GM08714 (cell line): ENCODE measurements around the gene HDHD3.
"Not testable (repeated sequence)": the region's sequence is repeated elsewhere in the genome, so short reads cannot be mapped to it uniquely, and the experiment has no call there.

Experiments
- H3K4me3 ChIP-seq: fragments of 200-500 bp; sonication (Bioruptor generic); 2 replicates; pipeline ENCODE4 v1.5.1; 2014; ENCODE audit warnings: mild to moderate bottlenecking, low read length, inconsistent platforms
- ZNF274 ChIP-seq: IDR thresholded peaks from 2 replicates; pipeline ENCODE4 v1.6.1; 2012; ENCODE audit warnings: mild to moderate bottlenecking, low read depth, low read length

HDHD3 gene

DNA sequence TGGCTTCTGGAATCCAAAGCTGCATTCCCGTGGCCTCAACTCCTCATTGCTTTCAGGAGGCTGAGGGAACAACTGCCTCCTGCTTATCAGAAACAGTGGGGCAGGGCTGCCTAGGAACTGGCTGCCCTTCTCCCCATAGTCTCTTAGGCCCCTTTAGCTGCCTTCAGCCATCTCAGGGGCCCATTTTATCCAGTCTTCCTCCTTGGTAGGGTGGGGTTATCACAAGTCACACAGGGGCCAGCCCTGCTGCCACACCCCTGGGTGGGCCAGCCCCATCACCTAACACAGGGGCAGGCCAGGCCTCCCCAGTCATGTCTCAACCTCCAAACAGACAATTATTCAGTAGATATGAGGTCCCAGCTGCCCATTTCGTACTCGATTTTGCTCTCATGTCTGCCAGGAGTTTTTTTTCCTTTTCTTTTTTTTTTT, 20.4 kb upstream of the HDHD3 start:
- TF ChIP-seq ZNF274 = no peak
- no peak overlapping the region for H3K4me3 ChIP-seq

DNA sequence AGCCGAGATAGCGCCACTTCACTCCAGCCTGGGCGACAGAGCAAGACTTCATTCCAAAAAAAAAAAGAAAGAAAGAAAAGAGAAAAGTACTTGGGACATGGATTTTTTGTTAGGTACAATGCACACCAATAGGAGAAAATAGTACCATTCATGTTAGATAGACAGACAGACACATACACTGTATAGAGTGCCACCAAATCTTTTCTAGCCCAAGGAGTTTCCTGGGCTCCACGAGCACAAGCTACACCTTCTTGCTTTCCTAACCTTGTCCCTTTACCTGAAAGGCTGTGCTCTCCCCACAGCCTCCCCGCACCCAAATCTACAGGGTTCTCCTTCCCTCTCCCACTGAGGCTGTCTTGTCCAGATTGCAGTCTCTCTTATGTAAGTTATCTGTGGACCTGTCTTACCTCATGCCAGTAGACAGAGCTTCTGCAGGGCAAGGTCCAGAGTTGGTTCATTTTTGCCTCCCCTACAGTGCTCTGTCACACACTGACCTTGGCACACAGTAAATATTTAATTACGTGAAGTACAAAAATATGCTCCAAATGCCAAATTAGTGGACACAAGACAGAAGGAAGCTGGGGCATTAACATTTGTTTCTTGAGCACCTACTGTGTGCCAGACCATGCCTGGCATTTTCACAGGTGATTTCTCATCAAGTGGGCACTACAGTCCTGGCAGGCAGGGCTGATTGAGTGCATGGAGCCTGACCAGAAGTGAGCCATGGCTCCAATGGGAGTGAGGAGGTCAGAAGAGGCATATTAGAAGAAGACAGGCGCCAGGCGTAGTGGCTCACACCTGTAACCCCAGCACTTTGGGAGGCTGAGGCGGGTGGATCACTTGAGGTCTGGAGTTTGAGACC, 18.4 kb upstream of the HDHD3 start:
- no peak for TF ChIP-seq ZNF274
- no peak overlapping the region for H3K4me3 ChIP-seq

DNA sequence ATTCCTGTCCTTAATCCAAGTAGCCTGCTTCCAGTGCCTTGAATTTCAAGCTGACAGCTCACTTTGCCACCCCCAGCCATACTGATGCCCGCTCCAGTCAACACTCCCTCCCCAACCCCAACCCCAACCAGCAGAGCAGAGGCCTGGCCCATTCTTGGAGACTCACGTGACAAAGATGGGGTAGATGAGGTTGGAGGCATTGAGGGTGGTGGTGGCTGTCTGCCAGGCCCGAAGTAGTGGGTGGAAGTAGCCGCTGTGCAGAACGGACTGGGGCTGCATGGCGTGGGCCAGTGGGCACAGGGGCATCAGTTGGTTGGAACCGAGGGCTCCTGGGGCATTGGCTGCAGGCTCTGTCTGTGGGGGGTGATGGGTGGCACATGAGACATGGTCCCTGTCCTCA, 16.5 kb upstream of the HDHD3 start:
- H3K4me3 ChIP-seq = no peak overlapping the region
- no peak for TF ChIP-seq ZNF274

DNA sequence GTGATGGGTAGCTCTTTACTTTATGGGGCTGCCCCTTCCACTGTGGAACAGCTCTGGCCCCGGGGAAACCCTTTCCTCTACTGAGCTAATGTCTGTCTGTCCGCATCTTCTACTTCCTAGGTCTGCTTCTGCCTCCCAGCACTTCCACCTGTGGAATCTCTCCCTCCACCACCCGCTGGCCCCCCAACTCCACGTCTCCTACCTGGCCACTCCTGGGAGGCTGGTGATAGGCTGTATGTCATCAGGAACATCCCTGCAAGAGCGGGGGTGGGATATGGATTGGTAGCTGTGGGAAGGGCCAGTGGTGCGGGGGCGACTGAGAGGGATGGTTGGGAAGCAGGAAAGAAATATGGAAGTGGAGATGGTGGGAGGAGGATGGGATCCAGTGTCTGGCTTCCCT, 15.1 kb upstream of the HDHD3 start:
- H3K4me3 ChIP-seq = no peak overlapping the region
- TF ChIP-seq ZNF274 = no peak

DNA sequence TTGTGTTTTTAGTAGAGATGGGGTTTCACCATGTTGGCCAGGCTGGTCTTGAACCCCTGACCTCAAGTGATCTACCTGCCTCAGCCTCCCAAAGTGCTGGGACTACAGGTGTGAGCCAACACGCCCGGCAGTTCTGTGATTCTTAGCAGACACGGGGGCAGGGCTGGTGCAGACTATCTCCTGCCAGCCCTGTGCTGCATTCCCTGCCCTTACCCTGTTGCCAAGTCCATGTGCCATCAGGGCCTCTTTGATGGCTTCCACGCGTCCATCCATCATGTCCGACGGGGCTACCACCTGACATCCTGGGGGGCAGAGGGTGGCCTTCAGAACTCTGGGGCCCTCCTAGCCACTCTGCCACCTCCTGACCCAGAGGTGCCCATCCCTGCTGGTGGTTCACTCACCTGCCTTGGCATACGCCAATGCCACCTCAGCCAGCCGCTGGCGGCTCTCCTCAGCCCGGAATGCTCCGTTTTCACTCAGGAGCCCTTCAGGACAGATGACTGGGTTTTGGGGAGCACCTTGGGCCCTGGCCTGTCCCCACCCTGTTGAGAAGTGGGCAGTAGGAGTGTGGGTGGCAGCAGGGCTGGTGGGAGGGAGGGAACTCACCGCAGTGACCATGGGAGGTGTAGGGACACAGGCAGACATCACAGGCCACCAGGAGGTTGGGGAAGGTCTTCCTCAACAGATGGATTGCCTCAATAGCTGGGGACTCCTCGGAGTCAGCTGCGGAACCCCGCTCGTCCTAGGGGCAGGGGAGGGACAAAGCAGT, 13.6 kb upstream of the HDHD3 start:
- no peak for TF ChIP-seq ZNF274
- no peak overlapping the region for H3K4me3 ChIP-seq

DNA sequence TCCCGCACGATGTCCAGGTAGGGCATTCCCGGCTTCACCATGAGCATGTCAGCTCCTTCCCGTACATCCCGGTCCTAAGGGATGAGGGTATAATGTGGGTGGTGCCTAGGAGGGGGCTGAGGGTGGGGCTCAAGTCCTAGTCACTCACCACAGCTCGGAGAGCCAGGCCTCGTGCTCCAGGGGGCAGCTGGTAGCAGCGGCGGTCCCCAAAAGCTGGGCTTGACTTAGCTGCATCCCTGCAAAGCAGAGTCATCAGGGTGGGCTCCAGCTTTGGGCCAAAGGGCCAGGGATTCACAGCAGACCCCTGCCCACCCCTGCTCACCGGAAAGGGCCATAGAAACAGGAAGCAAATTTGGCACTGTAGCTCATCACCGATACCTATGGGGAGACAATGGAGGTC, 12.7 kb upstream of the HDHD3 start:
- no peak for TF ChIP-seq ZNF274
- no peak overlapping the region for H3K4me3 ChIP-seq

DNA sequence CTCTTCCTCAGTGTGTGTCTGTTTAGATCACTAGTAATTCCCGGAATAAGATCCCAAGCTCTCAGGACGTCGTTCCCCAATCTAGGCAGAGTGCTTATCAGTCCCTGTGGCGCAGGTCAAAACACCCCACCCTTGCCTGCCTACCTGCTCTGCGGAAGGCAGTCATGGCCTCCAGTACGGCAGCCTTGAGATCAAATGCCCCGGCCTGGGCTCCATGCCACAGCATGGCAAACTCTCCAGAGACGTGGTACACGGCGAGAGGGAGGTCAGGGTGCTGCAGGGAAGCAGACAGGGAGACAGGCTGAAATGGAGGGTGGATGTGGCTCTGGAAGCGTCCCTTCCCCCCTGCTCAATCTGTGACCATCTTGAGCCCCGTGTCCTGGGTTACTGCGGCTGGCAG, 12.0 kb upstream of the HDHD3 start:
- H3K4me3 ChIP-seq = no peak overlapping the region

DNA sequence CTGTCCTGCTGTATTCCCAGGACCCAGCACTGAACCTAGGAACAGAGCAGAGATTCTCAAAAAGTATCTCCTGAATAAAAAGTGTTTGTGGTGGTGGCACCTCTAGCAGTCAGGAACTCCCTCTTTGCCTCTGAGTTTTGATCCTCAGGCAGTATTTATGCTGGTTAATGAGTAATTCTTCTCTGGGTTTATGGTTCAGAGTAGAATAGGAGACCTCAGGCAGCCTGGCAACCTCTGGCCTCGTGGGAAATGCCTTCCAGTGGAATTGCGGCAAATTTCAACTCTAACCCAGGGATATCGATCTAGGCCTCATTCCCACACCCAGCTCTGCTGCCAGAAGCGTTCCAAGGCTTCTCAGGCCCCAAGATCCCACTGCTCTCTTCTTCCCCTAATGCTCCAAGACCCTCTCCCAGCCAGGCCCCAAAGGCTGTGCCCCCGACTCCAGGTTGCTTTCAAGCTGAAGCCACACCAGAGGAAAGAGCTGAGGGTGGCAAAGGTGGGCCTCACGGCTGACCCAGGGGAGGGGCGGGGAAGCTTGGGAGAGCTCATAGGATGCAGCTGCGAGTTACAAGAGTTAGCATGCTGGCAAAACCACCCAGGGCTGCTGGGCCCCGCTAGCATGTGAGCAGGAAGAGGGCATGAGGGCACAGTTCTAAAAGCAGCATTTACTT, 10.9 kb upstream of the HDHD3 start:
- no peak for TF ChIP-seq ZNF274
- no peak overlapping the region for H3K4me3 ChIP-seq

More for the DNA sequence above, 12.0 kb upstream of the HDHD3 start:
- TF ChIP-seq ZNF274 = no peak

DNA sequence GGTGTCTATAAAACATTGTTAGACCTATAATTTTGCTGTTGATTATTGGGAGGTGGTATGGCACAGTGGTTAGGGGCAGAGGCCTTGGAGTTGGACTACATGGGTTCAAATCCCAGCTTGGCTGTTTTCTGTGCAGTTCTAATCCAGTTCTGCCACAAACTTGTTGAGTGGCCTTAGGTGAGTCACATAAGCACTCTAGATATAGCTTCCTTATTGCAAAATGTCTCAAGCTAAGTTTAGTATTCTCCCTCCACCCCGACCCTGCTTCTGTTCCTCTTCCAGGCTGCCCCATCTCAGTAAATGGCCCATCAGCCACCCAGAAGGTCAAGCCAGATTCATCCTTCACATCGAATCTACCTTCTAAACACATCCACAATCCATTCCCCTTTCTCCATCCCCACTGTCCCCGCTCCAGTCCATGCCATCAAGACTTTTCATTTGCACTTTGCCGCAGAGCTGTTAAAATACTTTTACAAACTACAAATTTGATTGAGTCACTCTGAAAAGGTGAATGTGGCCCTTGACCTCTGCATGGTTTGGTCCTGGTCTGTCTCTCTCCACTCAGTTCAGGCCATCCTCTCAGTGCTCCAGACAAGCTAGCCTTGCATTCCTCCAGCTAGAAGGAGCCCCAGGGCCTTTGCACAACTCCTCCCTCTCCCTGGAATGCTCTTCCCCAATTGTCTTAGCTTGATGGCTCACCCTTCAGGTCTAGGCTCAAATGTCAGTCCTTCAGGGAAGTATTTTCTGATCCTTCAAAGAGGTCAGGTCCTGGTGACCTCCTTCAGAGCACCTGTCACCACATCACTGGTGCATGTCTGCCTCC, 10.0 kb upstream of the HDHD3 start:
- TF ChIP-seq ZNF274 = no peak
- H3K4me3 ChIP-seq = no peak overlapping the region

DNA sequence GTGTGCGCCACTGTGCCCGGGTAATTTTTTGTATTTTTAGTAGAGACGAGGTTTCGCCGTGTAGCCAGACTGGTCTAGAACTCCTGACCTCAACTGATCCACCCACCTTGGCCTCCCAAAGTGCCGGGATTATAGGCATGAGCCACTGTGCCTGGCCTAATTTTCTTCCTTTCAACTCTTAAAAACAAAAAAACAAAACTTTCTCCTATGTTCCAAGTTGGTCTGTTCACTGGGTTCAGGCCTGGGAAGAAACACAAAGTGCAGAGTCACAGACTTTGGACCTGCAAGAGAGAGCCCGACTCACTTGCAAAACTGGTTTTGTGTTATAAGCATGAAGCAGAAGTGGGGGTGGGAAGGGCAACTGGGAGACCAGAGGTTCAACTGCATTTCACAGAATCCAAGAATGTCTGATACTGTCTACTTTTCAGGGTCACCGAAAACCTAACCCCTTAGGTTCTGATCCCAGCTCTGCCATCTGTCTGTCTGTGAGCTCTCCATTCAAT, 5.2 kb upstream of the HDHD3 start:
- no peak overlapping the region for H3K4me3 ChIP-seq
- no peak for TF ChIP-seq ZNF274

DNA sequence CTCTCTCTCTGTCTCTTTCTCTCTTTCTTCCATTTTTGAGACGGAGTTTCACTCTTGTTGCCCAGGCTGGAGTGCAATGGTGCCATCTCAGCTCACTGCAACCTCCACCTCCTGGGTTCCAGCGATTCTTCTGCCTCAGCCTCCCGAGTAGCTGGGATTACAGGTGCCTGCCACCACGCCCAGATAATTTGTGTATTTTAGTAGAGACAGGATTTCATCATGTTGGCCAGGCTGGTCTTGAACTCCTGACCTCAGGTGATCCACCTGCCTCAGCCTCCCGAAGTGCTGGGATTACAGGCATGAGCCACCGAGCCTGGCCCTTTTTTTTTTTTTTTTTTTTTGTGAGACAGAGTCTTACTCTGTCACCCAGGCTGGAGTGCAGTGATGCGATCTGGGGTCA, 4.7 kb upstream of the HDHD3 start:
- H3K4me3 ChIP-seq = not testable (repeated sequence)

DNA sequence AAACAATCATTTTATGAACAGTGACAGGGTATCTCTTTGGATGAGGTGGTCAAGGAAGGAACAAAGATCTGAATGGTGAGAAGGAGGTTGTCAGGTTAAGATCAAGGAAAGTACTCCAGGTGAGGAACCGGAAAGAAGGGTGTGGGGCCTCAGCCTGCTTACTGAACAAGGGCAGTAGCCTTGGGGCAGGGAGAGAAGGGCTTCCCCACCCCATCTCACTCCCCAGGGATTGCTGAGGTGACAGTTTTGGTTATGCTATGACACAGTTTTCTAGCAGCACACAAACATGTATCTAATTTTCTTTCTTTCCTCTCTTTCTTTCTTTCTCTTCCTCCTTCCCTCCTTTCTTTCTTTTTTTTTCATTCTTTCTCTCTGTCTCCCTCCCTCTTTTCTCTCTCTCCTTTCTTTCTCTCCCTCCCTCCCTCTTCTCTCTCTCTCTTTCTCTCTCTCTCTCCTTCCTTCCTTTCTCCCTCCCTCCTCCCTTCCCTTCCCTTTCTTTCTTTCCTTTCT, 4.1 kb upstream of the HDHD3 start:
- TF ChIP-seq ZNF274 = no peak
- no peak overlapping the region for H3K4me3 ChIP-seq

DNA sequence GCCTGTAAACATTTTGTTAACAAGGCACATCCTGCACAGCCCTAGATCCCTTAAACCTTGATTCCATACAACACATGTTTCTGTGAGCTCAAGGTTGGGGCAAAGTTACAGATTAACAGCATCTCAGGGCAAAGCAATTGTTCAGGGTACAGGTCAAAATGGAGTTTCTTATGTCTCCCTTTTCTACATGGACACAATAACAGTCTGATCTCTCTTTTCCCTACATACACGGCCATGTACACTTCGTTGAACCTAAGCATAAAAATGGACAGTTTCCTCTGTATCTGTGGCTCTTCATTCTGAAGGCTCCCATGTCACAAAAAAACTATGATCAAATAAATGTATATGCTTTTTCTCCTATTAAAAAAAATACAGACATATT, 3.0 kb upstream of the HDHD3 start:
- H3K4me3 ChIP-seq = not testable (repeated sequence)

DNA sequence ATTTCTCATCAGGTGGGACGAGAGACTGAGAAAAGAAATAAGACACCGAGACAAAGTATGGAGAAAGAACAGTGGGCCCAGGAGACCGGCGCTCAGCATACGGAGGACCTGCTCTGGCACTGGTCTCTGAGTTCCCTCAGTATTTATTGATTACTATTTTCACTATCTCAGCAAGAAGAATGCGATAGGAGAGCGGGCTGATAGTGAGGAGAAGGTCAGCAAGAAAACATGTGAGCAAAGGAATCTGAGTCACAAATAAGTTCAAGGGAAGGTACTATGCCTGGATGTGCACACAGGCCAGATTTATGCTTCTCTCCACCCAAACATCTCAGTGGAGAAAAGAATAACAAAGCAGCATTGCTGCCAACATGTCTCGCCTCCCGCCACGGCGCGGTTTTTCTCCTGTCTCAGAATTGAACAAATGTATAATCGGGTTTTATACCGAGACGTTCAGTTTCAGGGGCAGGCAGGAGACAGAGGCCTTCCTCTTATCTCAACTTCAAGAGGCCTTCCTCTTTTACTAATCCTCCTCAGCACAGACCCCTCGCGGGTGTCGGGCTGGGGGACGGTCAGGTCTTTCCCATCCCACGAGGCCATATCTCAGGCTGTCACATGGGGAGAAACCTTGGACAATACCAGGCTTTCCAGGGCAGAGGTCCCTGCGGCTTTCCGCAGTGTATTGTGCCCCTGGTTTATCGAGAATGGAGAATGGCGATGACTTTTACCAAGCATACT, 2.5 kb upstream of the HDHD3 start:
- H3K4me3 ChIP-seq = not testable (repeated sequence)
